DMS114 treated with DMSO at 0.1 percent for 48 hours (cell line): ENCODE measurements around the gene SSC4D.

Experiments used
- DNase-seq: peaks from one replicate; lab custom pipeline; 2025; ENCODE audit not compliant: unreplicated experiment; lab: John Stamatoyannopoulos, UW

Gene SSC4D

GRCh38 chr7:76356115-76356514 is 53.4 kb downstream of the SSC4D start:
- DNase-seq, result no peak

DNA sequence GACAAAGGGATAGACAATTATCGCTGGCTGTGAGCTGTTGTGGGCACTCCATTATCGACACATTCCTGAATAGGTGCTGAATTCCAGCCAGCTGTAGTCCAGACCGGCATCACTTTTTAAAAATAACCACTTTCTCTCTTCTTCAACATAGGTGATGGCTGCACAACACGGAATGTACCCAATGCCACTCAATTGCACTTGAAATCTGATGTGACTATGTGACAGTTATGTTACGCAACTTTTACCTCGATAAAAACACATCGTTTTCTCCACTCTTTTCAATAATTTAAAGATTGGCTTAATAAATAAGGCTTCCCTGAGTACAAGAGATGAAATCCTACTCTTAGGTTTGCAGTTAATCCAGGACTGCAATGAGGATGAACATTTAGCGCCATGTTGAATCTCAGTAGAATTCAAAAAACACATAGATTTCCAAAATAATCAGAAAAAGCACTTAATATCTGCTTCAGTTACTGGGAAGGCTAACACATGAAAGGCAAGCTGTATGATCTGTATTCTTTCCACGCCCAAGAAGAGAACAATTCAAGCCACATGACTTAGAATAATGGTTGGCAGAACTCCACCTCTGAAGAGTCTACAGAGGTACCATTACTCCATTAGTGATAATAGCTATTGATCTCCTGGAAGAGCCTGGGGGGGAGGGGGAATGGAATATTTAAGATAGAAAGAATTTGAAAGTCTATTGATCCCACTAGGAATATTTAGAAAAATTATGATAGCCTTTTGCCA is 54.3 kb downstream of the SSC4D start:
- DNase-seq, result no peak

GRCh38 chr7:76354516-76354915 is 55.0 kb downstream of the SSC4D start:
- DNase-seq, result no peak

DNA sequence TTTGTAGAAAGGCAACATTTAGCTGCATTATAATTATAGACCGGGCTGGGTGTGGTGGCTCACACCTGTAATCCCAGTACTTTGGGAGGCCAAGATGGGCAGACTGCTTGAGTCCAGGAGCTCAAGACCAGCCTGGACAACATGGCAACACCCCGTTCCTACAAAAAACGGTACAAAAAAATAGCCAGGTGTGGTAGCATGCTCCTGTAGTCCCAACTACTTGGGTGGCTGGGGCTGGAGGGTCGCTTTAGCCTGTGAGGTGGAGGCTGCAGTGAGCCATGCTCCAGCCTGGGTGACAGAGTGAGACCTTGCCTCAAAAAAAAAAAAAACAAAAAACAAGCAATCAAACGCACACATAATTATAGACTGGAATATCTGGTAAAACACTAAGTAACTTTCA is 55.8 kb downstream of the SSC4D start:
- DNase-seq, result no peak

GRCh38 chr7:76352193-76352592 is 57.3 kb downstream of the SSC4D start:
- no peak for DNase-seq

GRCh38 chr7:76351372-76351771 is 58.1 kb downstream of the SSC4D start:
- DNase-seq, result no peak

- DNase-seq, result no peak
Measured at GRCh38 chr7:76349313-76349885, 60.1 kb downstream of the SSC4D start.

DNA sequence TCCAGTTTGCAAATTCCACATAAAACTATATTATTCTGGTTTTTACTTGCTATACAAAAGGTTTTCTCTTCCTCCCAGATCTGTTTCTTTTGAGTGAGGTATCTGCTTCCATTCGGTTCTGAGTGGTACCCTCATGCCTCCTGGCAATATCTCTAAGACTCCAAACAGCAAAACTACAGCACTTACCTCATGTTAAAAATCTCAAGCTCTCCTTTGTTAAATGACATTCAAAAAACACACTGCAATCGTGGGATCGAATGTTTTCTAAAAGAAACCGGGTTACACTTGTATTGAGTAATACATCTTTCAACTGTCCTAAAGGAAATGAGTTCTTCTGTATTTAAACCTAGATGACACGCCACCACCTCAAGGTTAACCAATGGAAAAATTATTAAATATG is 61.8 kb downstream of the SSC4D start:
- no peak for DNase-seq

DNA sequence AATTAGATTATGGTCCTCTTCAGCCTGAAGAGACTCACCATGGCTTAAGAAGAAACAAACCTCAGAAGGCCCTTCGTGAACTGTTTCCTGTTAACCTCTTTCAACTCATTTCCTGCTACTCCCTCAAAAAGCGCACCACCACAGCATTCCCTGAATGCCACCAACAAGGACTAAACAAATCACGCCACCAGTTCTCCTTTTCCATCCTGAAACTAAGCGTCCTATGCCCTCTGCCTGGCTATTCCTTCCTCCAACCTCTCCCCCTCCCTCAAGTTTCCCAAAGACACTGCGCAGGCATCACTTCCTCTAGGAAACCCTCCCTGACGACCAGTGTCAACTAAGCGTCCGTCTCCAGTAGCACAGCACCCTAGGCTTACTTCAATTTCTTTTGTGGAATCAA is 62.7 kb downstream of the SSC4D start:
- no peak for DNase-seq

- no peak for DNase-seq
Measured at GRCh38 chr7:76346097-76346496, 63.4 kb downstream of the SSC4D start.

DNA sequence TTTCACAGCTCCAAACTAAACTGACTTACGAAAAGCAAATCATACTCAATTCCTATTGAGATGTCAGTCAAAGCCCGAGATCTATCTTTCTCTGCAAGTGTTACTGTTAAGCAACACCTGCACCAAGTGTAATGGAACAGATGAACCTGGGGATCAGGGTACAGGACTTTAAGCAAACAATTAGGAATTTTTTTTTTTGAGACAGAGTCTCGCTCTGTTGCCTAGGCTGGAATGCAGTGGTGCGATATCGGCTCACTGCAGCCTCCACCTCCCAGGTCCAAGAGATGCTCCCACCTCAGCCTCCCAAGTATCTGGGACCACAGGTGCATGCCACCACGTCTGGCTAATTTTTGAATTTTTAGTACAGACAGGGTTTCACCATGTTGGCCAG is 65.6 kb downstream of the SSC4D start:
- DNase-seq, result no peak

DNA sequence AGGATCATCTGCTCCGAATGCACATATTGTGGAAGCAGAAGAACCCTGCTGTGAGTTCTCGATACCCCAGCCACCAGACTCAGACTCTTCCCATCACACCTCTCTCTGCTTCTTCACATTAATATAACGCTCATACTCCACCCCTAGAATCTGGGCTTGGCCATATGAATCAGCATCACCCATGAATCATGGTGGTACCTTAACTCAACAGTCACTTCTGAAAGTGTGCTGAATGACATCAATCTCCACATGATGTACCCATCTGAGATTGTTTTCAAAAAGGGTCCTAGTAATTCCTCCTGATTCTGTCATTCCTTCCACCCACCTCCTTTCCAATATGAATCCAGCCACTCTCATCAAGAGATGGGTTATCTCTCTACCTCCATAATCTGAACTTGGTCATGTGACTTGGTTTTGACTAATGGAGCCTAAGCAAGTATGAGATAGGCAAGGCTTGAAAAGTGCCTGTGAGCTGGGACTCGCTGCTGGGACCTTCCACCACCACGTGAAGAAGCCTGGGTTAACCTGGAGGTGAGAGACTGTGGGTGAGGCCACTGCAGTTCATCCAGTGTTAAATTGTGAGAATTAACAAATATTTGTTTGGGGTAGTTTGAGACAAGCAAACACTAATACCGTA is 66.1 kb downstream of the SSC4D start:
- DNase-seq, result no peak

DNA sequence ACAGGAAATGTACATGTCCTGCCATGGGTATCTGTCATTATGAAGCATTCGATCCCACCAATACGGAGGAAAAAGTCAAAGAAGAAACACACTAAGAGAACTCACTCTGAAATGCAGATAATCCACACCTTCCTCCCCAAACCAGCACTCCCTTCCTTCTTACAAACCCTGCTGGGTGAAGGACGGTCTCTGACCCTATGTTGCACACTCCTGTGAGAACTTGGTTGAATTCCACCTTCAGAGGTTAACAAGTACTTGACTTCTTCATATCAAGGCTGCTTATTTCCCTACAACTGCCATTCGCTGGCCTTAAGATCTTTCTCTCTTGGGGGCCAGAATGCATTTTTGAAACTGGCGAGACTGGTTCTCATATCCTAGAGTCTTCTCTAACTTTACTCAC is 67.3 kb downstream of the SSC4D start:
- no peak for DNase-seq

- DNase-seq, result no peak
Measured at GRCh38 chr7:76340617-76341131, 68.8 kb downstream of the SSC4D start.
